ENCODE data around the gene SGTA. TPM values are rescaled to one million over a fixed set of nuclear protein-coding genes. Genes with fewer than 3 reads are reported as not detected.

Gene SGTA
- total RNA-seq, 1 experiment from 2014 or later, result 85.7 TPM

DNA sequence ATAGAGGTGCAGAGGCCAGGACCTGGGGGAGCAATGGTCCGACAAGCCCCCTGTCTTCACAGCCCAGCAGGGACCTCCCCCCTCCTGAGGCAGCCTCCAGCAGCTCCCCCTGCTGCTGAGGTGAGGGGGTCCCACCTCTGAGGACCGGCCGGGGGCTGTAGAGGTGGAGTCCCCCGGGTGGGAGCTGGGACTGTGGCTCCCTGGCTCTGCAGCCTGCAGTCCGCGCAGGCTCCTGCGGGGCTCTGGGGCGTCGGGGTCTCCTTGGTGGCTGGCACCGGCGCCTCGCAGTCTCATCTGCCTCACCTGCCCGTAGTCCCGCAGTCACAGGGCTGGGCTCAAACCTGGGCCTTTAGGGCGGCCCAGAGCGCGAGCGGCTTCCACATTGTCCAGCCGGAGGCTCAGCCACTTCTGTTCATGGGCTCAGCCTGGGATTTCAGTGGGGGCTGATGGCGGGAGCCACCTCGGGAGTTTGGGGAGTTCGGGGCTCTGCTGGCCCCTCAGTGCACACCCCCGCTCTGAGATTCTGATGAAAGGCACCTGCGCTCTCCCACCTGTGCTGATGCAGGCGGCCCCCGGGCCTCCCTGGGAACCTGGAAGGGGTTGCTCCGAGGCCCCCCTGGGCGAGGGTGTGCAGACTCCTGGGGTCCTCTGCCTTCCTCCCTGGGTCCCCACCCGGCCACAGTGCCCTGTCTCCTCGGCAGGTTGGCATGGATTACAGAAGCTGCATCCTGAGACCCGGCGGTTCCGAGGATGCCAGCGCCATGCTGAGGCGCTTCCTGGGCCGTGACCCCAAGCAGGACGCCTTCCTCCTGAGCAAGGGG, 29.6 kb upstream of the SGTA start:
- no peak for TF ChIP-seq SIN3A (IDR thresholded peaks at IDR 0.05; ENCODE audit: borderline replicate concordance, insufficient read depth, low read depth, low read length)
- TF ChIP-seq TCF7L2 (IDR thresholded peaks at IDR 0.05; ENCODE audit: low read depth, low read length), result no peak
- no peak for TF ChIP-seq POLR2AphosphoS5 (IDR thresholded peaks at IDR 0.05; ENCODE audit: low read depth, low read length)
- TF ChIP-seq CTCF (IDR thresholded peaks at IDR 0.05), result no peak
- TF ChIP-seq, protein P1, sequence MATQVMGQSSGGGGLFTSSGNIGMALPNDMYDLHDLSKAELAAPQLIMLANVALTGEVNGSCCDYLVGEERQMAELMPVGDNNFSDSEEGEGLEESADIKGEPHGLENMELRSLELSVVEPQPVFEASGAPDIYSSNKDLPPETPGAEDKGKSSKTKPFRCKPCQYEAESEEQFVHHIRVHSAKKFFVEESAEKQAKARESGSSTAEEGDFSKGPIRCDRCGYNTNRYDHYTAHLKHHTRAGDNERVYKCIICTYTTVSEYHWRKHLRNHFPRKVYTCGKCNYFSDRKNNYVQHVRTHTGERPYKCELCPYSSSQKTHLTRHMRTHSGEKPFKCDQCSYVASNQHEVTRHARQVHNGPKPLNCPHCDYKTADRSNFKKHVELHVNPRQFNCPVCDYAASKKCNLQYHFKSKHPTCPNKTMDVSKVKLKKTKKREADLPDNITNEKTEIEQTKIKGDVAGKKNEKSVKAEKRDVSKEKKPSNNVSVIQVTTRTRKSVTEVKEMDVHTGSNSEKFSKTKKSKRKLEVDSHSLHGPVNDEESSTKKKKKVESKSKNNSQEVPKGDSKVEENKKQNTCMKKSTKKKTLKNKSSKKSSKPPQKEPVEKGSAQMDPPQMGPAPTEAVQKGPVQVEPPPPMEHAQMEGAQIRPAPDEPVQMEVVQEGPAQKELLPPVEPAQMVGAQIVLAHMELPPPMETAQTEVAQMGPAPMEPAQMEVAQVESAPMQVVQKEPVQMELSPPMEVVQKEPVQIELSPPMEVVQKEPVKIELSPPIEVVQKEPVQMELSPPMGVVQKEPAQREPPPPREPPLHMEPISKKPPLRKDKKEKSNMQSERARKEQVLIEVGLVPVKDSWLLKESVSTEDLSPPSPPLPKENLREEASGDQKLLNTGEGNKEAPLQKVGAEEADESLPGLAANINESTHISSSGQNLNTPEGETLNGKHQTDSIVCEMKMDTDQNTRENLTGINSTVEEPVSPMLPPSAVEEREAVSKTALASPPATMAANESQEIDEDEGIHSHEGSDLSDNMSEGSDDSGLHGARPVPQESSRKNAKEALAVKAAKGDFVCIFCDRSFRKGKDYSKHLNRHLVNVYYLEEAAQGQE (IDR thresholded peaks at IDR 0.05; ENCODE audit: insufficient read depth in 1 of 2, low read depth in 2 of 2, low read length in 1 of 2), result no peak
- Histone ChIP-seq H3K27me3 (ENCODE audit: control insufficient read depth, insufficient read depth, low read length) (no peaks in the 10 kb centered on the region), H3K36me3 (ENCODE audit: control insufficient read depth, insufficient read depth, low read length) (no peaks in the 10 kb centered on the region), H3K9me3 (ENCODE audit: control insufficient read depth, insufficient read depth, low read depth, low read length) (no peaks in the 10 kb centered on the region), H3K27ac (ENCODE audit: low read length) (no peak overlapping the region), H3K4me1 (ENCODE audit: control insufficient read depth, insufficient read depth, low read length) (no peaks in the 10 kb centered on the region), H3K4me3 (ENCODE audit: low read depth in 2 of 2, low read length in 2 of 2) (no peak overlapping the region)
- DNase-seq (ENCODE audit: low read depth, low spot score) (no peak), ATAC-seq (no peak)
- in situ Hi-C loops (cut with HindIII; ENCODE audit: low pct_unique_long_range_greater_than_20kb, low sequenced_read_pairs), result no loop called here
- BruUV-seq (replicated peaks), result no TSS peak
- POLR2A ChIA-PET, result interaction anchor here (0.5 kb wide), 1 partner anchor 88 kb away, joined by 6 read pairs; the partner anchor contains the start of gene ZNF57
- CTCF ChIA-PET, result no interaction called here
- intact Hi-C loops (cut with micrococcal nuclease; ENCODE audit: unreplicated experiment), result no loop called here

DNA sequence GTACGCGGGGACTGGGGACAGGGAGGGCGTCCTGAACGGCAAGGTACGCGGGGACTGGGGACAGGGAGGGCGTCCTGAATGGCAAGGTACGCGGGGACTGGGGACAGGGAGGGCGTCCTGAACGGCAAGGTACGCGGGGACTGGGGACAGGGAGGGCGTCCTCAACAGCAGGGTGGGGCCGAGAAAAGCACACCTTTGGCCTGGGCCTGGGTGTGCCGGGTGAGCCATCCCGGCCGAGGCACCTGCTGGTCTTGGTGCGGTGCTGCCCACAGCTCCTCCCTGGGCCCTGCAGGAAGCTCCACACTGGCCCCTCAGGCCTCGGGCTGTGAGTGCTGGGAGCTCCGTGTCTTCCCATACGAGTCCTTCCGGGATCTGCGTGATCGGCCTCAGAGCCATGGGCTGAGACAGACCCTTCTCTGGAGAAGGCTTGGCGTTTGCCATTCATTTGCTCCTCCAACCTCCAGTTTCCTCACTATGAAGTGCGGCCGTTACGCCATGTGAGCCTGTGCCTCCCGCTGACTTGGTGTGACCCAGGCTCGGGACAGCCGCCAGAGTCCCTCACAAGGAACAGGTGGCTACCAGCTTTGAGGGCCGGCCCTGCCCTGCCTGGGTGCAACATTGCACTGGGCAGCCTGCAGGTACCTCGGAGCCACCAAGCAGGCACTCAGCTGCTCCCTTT, 28.8 kb upstream of the SGTA start:
- no peaks in the 10 kb centered on the region for H3K4me1 ChIP-seq (ENCODE audit: control insufficient read depth, insufficient read depth, low read length)
- no peaks in the 10 kb centered on the region for H3K9me3 ChIP-seq (ENCODE audit: control insufficient read depth, insufficient read depth, low read depth, low read length)
- POLR2A ChIA-PET, result no interaction called here
- H3K4me3 ChIP-seq (ENCODE audit: low read depth in 2 of 2, low read length in 2 of 2), result no peak overlapping the region
- no peak overlapping the region for H3K27ac ChIP-seq (ENCODE audit: low read length)
- no TSS peak for BruUV-seq (replicated peaks)
- H3K36me3 ChIP-seq (ENCODE audit: control insufficient read depth, insufficient read depth, low read length), result no peaks in the 10 kb centered on the region
- CTCF ChIA-PET, result no interaction called here
- DNase-seq (ENCODE audit: low read depth, low spot score) (no peak), ATAC-seq (no peak)
- H3K27me3 ChIP-seq (ENCODE audit: control insufficient read depth, insufficient read depth, low read length), result no peaks in the 10 kb centered on the region
- intact Hi-C loops (cut with micrococcal nuclease; ENCODE audit: unreplicated experiment) (no loop called here), in situ Hi-C loops (cut with HindIII; ENCODE audit: low pct_unique_long_range_greater_than_20kb, low sequenced_read_pairs) (no loop called here)
- TF ChIP-seq POLR2AphosphoS5 (IDR thresholded peaks at IDR 0.05; ENCODE audit: low read depth, low read length) (no peak), CTCF (IDR thresholded peaks at IDR 0.05) (no peak)
- TF ChIP-seq, protein P1 (IDR thresholded peaks at IDR 0.05; ENCODE audit: insufficient read depth in 1 of 2, low read depth in 2 of 2, low read length in 1 of 2), result no peak
